HTR-8/SVneo (cell line): Measurements from ENCODE around the gene FKBP8.
"Not testable (repeated sequence)": the region's sequence is repeated elsewhere in the genome, so short reads cannot be mapped to it uniquely, and the experiment has no call there.

Experiments
- DNase-seq: peaks from one replicate; pipeline ENCODE4 v3.0.0; 2011; ENCODE audit warnings: low spot score, mixed read lengths; ENCODE audit not compliant: insufficient read length
- FAIRE-seq: peaks from 2 replicates; lab custom pipeline; 2011; peaks lifted over from hg19 to GRCh38; lab: Jason Lieb, UNC

FKBP8 gene

DNA sequence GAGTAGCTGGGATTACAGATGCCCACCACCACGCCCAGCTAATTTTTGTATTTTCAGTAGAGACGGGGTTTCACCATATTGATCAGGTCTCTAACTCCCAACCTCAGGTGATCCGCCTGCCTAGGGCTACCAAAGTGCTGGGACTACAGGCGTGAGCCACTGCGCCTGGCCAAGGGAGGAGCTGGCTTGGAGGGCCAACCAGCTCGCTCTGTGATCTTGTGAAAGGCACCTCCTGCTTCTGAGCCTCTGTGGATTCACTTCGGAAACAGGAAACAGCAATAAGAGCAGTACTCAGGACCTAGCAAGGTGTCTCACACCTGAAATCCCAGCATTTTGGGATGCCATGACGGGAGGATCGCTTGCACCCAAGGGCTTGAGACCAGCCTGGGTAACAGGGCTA is 19.5 kb downstream of the FKBP8 start:
- no peak for FAIRE-seq
- no peak for DNase-seq

DNA sequence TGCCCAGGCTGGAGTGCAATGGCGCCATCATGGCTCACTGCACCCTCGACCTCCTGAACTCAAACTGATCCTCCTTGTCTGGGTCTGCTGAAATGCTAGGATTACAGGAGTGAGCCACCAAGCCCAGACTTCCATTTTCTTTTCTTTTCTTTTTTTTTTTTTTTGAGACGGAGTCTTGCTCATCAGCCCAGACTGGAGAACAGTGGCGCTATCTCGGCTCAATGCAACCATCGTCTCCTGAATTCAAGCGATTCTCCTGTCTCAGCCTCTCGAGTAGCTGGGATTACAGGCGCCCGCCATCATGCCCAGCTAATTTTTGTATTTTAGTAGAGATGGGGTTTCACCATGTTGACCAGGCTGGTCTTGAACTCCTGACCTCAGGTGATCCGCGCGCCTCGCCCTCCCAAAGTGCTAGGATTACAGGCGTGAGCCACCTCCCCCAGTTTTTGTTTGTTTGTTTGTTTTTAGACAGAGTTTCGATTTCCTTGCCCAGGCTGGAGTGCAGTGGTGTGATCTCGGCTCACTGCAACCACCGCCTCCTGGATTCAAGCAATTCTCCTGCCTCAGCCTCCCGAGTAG is 20.4 kb downstream of the FKBP8 start:
- DNase-seq, FAIRE-seq: not testable (repeated sequence)

DNA sequence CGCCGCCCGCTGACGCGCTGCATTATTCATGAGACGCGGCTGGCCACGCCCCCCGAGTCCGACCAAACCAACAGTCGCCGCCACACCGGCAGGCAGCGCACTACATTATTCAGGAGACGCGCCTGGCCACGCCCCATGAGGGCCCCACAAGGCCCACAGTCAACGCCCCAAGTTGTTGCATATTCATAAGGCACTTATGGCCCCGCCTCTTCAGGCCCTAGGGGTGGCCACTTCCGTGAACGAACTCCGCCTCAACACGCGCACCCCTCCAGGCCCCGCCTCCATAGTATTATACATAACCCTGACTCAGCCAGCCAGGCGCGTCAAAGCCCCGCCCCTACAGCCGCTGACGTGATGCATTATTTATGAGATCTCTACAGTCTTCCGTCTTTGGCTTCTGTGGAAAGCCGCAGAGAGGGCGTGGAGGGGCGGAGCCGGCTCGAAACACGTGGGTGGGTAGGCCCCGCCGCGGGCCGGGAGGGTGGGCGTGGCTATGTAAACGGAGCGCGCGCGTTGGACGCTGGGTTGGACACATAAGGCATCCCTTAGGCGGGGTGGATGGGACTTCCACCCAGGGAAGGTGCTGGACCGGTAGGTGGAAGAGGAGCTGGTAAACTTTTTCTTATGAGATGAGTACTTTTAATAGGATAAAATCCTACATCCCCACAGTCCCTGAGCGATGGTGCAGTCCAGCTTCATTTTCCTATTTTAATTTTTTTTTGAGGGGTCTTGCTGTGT is 21.1 kb downstream of the FKBP8 start:
- DNase-seq: peak; percentile 97
- peak; percentile 99 for FAIRE-seq

DNA sequence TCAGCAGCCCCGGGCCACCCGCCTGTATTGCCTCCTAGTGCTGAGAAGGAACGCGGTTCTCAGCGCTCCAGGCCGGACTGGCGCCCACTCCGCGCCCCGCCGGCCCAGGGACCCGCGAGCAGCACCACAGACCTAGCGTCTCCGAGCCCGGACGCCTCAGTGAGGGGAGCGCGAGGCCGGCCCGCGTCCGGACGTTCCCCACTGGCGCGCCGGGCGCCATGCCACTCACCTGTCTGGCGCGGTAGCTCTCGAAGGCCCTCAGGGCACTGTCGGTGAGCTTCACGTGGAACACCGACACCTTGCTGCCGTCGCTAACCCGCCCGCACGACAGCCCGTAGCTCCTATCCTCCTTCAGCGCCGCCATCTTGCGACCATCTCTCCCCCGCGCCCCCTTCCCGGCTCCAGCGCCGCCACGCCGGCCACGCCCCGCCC is 21.7 kb downstream of the FKBP8 start, which contains the start of gene ELL:
Gene ELL, minus strand, starts transcription at position 379 of the 432 bp plus-strand sequence. Its CDS starts 15 bp downstream, at position 364.
- DNase-seq (no peak), FAIRE-seq (no peak)

DNA sequence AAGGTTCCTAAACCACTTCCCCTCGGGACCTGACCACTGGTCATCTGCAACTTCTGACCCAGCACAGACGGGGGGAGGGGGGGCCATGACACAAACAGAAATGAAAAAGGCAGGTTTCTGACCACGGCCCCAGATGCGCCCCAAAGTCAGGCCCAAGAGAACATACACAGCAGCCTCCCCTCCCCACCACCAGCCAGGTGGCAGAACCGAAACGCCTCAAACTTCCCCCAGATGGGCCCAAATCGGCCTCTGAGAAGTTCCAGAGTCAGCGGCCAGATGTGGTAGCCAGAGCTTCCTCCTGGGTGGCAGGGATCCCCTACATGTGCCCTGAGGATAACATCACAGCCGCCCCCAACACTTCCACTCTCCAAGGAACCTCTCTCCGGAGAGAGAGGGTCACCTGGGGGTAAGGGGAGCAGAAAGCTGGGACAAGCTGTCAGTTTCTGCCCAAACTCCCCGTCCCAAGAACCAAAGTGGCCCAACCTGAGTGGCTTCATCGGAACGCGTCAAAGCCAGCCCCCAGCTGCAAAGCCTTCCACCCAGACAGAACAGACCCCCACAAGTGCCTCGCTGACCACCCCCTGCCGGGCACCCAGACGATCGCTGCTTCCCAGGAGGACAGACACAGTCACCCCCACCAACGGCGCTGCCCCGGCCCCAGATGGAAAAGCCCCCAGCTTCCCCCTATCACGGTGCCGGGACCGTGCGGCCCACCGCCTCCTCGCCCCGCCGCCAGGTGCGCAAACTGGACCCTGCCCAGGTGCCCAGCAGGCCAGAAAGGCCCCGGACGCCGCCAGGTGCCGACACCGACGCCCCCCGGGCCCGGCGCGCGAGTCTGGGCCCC is 22.3 kb downstream of the FKBP8 start:
- DNase-seq (no peak), FAIRE-seq (no peak)

DNA sequence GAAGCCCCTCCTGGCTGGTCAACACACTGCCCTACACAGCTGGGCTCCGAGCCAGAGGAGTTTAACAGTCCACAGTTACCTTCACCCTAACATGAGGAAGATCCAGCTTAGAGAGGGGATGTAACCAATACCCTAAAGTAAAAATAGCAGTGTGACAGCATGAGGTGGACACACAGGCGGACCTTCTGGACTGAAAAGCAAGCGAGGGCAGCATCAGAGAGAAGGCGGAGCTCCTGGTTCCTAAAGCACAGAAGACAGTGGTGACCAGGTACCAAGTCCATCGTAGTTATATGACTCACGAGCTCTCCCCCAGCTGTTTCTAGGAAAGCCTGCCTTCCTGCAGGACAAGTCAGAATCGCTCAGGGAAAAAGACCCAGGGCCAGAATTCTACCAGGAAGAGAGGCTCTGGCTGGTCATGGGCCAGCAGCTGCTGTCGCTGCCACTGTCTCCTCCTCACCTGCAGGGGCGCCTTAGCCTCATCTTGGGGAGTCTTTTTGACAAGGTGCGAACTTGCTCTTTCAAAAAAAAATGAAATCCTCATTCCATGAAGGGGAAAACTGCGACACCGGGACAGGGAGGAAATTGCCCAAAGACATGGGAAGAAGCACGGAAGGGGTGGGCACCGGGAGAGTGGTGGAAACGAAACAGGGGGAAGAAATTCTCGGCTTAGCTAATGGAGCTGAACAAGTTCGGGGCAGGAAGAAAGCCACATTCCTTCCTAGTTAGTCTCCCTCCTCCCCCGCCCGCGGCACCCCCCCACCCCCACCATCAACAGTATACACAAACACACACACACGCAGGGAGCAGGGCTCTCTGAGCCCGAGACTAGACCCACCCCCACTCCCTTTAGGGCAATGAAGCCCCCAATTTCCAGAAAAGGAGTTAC is 23.2 kb downstream of the FKBP8 start:
- DNase-seq: peak; percentile 72
- peak; percentile 44 for FAIRE-seq

DNA sequence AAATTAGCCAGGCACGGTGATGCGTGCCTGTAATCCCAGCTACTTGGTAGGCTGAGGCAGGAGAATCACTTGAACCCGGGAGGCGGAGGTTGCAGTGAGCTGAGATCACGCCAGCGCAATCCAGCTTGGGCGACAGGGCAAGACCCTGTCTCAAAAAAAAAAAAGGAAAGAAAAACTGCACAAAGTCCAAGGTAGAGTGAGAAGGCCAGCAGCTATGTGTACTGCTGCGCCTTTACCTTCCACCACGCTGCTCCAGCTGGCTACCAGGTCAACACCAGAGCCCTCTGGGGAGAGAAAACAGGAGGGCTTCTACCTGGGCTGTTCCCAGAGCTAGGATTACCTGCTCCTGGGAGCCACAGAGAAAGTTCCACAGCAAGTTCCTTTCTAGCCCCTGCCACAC is 24.7 kb downstream of the FKBP8 start:
- FAIRE-seq: no peak
- no peak for DNase-seq

DNA sequence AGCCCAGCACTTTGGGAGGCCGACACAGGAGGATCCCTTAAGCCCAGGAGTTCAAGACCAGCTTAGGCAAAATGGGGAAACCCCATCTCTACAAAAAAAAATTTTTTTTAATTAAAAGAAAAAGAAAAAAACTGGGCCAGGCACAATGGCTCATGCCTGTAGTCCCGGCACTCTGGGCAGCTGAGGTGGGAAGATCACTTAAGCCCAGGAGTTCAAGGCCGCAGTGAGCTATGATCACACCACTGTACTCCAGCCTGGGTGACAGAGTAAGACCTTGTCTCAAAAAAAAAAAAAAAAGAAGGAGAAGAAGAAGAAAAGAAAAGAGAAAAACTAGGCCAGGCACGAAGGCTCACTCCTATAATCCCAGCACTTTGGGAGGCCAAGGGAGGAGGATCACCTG is 25.8 kb downstream of the FKBP8 start:
- FAIRE-seq: no peak
- no peak for DNase-seq

DNA sequence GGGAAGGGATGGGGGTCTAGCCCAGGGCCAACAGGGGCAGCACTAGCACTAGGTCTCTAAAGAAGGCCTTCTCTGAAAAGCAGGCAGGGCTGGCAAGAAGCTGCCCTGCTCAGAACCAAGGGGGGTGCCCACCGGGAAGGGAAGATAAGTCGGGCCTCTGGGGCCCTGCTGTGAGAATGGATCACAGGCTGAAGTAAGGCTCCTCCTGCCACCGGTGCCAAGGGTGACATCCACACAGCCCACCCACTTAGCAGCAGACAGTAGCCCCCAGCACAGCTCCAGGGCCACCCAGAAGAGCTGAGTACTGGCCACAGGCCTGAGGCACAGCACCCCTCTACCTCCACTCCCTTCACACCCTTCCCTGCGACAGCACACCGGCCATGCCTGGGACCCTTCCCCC is 27.4 kb downstream of the FKBP8 start:
- no peak for DNase-seq
- no peak for FAIRE-seq

DNA sequence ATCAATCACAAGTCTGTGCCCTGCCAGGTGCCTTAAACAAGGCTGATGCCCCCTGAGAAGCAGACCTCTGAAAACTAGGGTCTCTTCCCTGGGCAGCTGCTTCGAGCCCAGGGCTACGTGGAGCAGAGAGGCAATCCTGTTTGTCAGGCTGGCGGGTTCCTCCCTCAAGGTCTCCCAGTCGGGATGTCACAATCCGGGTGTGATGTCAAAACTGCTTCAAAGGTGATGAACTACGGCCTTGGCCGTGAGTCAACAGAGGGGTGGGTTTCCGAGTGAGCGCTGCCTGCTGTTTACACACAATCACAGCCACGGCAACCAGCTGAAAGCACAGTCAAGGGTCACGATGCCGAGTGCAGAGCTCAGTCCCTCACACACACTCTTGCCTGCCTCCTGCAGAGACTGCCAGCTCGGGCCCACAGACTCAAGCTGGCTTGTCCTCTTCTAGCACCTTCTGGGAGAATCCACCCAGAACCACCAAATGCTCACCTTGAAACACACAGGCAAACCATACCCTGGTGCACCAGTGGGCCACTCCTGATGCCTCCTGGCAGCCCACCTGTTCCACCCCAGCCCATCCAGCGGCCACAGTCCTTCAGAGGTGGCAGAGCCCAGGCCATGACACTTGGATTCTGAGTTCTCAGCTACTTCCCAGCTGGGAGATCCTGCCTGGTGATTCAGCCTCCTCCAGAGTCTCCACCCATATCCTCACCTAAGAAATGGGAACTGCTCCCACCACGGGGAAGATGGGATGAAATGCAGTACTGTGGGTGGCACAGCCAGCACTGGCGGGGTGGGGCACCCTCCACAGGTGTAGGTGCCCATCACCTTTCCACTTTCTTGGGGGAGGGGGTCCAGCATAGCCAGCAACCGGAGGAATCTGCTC is 28.3 kb downstream of the FKBP8 start:
- DNase-seq: no peak
- no peak for FAIRE-seq

DNA sequence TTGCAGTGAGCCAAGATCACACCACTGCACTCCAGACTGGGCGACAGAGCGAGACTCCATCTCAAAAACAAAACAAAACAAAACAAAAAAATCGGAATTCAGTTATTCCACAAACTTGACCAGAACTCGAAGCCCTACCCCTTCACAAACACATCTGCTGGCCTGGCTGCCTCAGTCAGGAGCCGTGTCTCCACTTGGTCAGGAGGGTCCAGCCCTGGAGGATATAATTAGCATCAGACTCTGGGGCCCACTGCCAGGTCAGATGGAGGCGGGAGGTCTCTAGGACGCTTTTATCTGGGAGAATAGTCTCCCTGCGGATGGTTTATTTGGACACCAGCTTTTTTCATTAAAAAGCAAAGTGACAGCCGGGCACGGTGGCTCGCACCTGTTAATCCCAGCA is 29.5 kb downstream of the FKBP8 start:
- FAIRE-seq (no peak), DNase-seq (no peak)

DNA sequence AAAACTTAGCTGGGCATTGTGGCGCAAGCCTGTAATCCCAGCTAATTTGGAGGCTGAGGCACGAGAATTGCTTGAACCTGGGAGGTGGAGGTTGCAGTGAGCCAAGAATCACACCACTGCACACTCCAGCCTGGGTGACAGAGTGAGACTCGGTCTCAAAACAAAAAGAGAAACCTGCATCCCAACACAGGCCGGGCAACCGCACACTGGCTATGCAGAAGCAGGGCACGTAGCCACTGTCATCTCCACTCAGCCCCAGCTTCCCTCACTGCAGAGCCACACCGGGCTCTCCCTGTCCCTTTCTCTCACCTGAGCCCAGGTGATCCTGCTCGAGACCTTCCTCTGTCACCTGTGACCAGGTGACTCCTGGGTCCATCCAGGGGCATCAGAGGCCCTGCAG is 33.2 kb downstream of the FKBP8 start:
- FAIRE-seq: no peak

DNA sequence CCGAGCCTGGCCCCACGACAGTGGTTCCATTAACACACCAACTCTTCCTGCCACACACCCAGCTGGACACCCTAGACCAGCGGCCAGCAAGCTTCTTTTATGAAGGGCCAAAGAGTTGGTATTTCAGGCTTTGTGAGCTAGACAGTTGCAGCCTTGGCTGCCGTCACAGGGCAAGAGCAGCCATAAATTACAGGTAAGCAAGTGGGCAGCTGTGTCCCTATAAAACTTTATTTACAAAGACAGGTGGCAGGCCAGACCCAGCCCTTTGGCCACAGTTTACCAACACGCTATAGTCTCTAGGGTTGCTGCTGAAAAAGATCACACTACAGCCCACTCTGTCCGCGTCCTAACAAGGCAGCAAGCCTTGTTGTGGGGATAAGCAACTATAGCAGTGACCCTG is 34.8 kb downstream of the FKBP8 start:
- DNase-seq: no peak
- peak; percentile 26 for FAIRE-seq

More for the DNA sequence above, 33.2 kb downstream of the FKBP8 start:
- DNase-seq: no peak

DNA sequence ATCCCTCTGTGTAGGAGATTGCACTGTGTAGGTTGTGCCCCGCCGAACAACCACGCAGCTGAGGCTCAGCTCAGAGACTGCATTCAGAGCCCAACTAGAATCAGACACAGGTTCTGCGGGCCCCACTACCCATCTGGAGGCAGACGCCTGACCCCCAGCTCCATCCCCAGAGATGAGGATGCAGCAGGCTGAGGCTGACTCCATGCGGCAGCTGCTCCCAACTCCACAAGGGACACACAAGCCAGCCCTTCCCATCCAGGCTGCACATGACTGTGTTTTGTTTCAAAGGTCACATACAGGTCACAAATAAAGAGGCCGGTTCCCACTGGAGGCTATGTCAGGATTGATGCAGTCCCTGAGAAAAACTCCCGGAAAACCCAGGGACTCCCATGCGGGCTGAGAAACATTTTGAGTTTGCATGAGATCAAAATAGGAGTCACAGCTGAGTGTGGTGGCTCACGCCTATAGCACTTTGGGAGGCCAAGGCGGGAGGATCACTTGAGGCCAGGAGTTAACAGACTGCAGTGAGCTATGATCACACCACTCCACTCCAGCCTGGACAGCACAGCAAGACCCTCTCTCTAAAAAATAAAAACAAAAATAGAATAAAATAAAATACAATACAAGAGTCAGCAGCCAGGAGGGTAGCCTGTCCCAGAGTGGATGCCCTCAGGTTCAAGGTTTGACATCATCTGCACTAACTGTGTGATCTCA is 35.5 kb downstream of the FKBP8 start:
- no peak for DNase-seq

DNA sequence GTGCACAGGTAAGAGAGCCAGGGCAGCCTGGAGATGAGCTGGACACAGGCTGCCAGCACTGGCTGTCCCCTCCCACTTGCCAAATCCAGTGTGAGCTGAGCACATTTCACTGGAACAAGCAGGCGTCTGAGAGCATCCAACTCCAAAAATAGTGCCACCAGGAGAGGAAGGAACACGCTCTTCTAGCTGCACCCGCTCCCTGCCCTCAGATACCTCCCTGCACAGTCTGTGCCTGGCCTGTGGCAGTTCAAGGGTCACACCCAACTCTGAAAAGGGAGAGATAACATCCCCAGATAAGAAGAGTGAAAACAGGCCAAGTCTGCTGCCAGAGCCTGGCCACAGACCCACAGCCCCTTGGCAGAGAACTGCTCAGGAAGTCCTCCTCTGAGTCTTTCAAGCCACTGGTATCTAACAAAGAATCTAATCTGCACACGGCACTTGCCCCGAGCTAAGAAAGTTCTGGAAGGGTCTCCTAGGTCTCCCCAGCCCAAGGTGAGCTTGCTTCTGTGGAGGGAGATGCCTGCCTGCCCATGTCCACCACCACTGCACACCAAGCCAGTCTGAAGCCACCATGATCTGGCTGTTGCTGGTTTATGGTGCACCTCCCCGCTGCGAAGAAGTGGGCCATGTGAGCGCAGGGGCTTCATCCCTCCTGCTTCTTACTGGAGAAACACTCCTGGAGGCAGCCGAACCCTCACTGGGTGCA is 36.2 kb downstream of the FKBP8 start:
- no peak for DNase-seq
- FAIRE-seq: peak; percentile 4

More for the DNA sequence above, 35.5 kb downstream of the FKBP8 start:
- no peak for FAIRE-seq

DNA sequence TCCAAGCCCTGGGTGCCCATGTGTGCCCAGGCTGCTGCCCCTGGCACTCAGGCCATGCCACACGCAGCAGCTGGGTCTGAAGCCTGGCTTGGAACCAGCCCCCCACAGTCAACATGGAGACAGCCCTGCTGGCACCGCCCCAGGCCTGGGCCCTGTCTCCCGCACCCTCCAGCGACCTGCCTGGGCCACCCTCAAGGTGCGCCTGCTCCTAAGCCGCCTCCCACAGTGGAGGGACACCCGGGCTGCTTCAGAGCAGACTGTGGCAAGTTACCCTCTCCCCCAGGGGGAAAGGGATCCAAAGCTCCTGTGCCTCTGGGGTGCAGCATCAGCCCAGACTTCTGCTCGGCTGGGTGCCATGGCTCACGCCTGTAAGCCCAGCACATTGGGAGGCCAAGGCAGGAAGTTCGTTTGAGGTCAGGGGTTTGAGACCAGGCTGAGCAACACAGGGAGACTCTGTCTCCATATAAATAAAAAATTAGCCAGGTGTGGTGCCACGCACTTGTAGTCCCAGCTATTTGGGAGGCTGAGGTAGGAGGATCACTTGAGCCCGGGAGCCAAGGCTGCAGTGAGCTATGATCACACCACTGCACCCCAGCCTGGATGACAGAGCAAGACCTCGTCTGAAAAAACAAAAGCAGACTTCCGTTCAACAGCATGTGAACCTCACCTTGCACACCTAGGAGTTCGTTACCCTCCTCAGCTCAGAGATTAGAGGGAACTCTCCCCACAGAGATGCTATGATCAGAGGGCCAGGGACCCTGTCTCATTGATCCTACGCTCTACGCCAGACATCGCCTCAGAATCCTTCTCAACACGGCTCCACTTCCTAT is 37.1 kb downstream of the FKBP8 start:
- no peak for DNase-seq
- no peak for FAIRE-seq
